Measurements from ENCODE around the gene SLC16A2. TPM values are rescaled to one million over a fixed set of nuclear protein-coding genes. Genes with fewer than 3 reads are reported as not detected.

Gene SLC16A2
- total RNA-seq, 4 donors from 2014 or later: 8.0 to 15.8 (median 10.2) TPM

GRCh38 chrX:74395556-74395955, 25.7 kb upstream of the SLC16A2 start:
- TF ChIP-seq, protein P1, sequence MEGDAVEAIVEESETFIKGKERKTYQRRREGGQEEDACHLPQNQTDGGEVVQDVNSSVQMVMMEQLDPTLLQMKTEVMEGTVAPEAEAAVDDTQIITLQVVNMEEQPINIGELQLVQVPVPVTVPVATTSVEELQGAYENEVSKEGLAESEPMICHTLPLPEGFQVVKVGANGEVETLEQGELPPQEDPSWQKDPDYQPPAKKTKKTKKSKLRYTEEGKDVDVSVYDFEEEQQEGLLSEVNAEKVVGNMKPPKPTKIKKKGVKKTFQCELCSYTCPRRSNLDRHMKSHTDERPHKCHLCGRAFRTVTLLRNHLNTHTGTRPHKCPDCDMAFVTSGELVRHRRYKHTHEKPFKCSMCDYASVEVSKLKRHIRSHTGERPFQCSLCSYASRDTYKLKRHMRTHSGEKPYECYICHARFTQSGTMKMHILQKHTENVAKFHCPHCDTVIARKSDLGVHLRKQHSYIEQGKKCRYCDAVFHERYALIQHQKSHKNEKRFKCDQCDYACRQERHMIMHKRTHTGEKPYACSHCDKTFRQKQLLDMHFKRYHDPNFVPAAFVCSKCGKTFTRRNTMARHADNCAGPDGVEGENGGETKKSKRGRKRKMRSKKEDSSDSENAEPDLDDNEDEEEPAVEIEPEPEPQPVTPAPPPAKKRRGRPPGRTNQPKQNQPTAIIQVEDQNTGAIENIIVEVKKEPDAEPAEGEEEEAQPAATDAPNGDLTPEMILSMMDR (IDR thresholded peaks at IDR 0.05): no peak
- no peak for DNase-seq (ENCODE audit: low spot score)
- ATAC-seq (ENCODE audit: low FRiP score): no peak

- TF ChIP-seq, protein P1 (IDR thresholded peaks at IDR 0.05): no peak
- DNase-seq (ENCODE audit: low spot score): no peak
- no peak for ATAC-seq (ENCODE audit: low FRiP score)
Observed at GRCh38 chrX:74405973-74406489, 15.3 kb upstream of the SLC16A2 start.

DNA sequence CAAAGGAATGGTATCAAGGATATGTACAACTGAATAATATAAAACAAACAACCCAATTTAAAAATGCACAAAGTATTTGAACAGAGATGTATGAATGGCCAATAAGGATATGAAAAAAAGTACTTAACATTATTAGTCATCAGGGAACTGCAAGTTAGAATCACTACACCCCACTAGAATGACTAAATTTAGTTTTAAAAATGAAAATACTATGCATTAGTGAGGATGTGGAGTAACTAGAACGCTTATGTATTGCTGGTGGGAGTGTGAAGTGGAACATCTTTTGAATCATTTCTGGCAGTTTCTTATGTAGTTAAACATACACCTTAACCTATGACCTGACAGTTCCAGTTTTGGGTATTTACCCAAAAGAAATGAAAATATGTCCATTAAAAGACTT, 13.0 kb upstream of the SLC16A2 start:
- DNase-seq (ENCODE audit: low spot score): no peak
- ATAC-seq (ENCODE audit: low FRiP score): no peak
- TF ChIP-seq, protein P1 (IDR thresholded peaks at IDR 0.05): no peak

- TF ChIP-seq, protein P1 (IDR thresholded peaks at IDR 0.05): no peak
Observed at GRCh38 chrX:74419864-74420195, 1.5 kb upstream of the SLC16A2 start.

GRCh38 chrX:74420196-74421035, 877 bp upstream of the SLC16A2 start:
- ATAC-seq (ENCODE audit: low FRiP score) (peak; percentile 85), DNase-seq (ENCODE audit: low spot score) (no peak)
- TF ChIP-seq, protein P1 (IDR thresholded peaks at IDR 0.05): no peak

More at GRCh38 chrX:74419864-74420195, 1.5 kb upstream of the SLC16A2 start:
- ATAC-seq (ENCODE audit: low FRiP score) (no peak), DNase-seq (ENCODE audit: low spot score) (no peak)

GRCh38 chrX:74421740-74422352, 553 bp downstream of the SLC16A2 start:
- TF ChIP-seq, protein P1 (IDR thresholded peaks at IDR 0.05): no peak
- DNase-seq (ENCODE audit: low spot score) (no peak), ATAC-seq (ENCODE audit: low FRiP score) (no peak)

All from omental fat pad (tissue), 4 donors.